Measurements from ENCODE around the gene B3GNT4.

- TF ChIP-seq CTCF (conservative IDR thresholded peaks at IDR 0.05; ENCODE audit: low read length) (no peak), EZH2phosphoT487 (IDR thresholded peaks at IDR 0.05; ENCODE audit: borderline replicate concordance, low read depth, low read length) (no peak)
These were observed 13.7 kb upstream of the B3GNT4 start for GRCh38 chr12:122189626-122190475.

Measured in OCI-LY7 (cell line).